GM12878 (cell line): ENCODE results near the gene DMPK. TPM values are rescaled to one million over a fixed set of nuclear protein-coding genes. Genes with fewer than 3 reads are reported as not detected.

Experiments used
- ATAC-seq: fragments of 200-7000 bp; cut with Tn5 transposase; 3 replicates; pipeline ENCODE4 v1.9.1; 2020; ENCODE audit warnings: mild to moderate bottlenecking, moderate library complexity
- BruUV-seq: library from RNA; stranded (reverse); fragments of 400-500 nt; replicated peaks from 2 replicates; lab custom pipeline; 2021; lab: Mats Ljungman, UMichigan
- CTCF ChIA-PET: fragments of 300-600 bp; sonication (Branson Sonifier 250); formaldehyde crosslinking; extraction: SDS; loops from one replicate; lab custom pipeline; 2021; ENCODE audit warnings: inconsistent platforms; lab: Yijun Ruan, JAX
- POLR2A ChIA-PET: fragments of 350-600 bp; formaldehyde crosslinking; extraction: SDS; loops from one replicate; lab custom pipeline; 2021; ENCODE audit warnings: inconsistent platforms; lab: Charles Lee
- RAD21 ChIA-PET: fragments of 300-600 bp; sonication (Branson Sonifier 250); formaldehyde crosslinking; loops from one replicate; lab custom pipeline; 2023; ENCODE audit warnings: antibody characterized with exemption; ENCODE audit not compliant: unreplicated experiment; lab: Charles Lee
- SMC1A ChIA-PET: fragments of 300-600 bp; sonication (Branson Sonifier 250); formaldehyde crosslinking; loops from one replicate; lab custom pipeline; 2023; ENCODE audit not compliant: unreplicated experiment, uncharacterized antibody; lab: Charles Lee
- DNase-seq: peaks from one replicate; pipeline ENCODE4 v3.0.0-alpha.2; 2011; ENCODE audit warnings: low read depth, low spot score
- FAIRE-seq: peaks from 3 replicates; lab custom pipeline; 2011; peaks lifted over from hg19 to GRCh38; lab: Jason Lieb, UNC
- H2AFZ ChIP-seq: 2 replicates; pipeline ENCODE4 v1.6.0; 2011; ENCODE audit warnings: low read depth, low read length, control low read depth; ENCODE audit not compliant: control insufficient read depth
- H3K27ac ChIP-seq: 2 replicates; pipeline ENCODE4 v1.5.1; 2011; ENCODE audit warnings: control low read depth; ENCODE audit not compliant: control insufficient read depth, insufficient read depth
- H3K27me3 ChIP-seq, 2 experiments: replicated peaks in 1 of 2; 2 replicates each; pipeline versions ENCODE4 v1.6.0 to v1.6.1; 2011; ENCODE audit warnings: low read length in 1 of 2; ENCODE audit not compliant: control insufficient read depth in 2 of 2, insufficient read depth in 2 of 2
- H3K36me3 ChIP-seq, 2 experiments: 2 replicates each; pipeline ENCODE4 v1.5.1; 2011; ENCODE audit warnings: low read length in 1 of 2; ENCODE audit not compliant: control insufficient read depth in 2 of 2, insufficient read depth in 2 of 2
- H3K4me1 ChIP-seq: 2 replicates; pipeline ENCODE4 v1.6.1; 2011; ENCODE audit warnings: mild to moderate bottlenecking, low read length, moderate library complexity, mixed read lengths; ENCODE audit not compliant: control insufficient read depth, insufficient read depth
- H3K4me2 ChIP-seq: 2 replicates; pipeline ENCODE4 v1.6.0; 2011; ENCODE audit warnings: control low read depth; ENCODE audit not compliant: control insufficient read depth, insufficient read depth
- H3K4me3 ChIP-seq: fragments of 200-600 bp; sonication (generic); 2 replicates; pipeline ENCODE4 v1.5.1; 2016
- H3K79me2 ChIP-seq: 2 replicates; pipeline ENCODE4 v1.6.0; 2011; ENCODE audit warnings: low read length; ENCODE audit not compliant: control insufficient read depth, insufficient read depth
- H3K9ac ChIP-seq: 2 replicates; pipeline ENCODE4 v1.8.0; 2011; ENCODE audit warnings: low read length, control low read depth, mixed read lengths; ENCODE audit not compliant: control insufficient read depth, insufficient read depth
- H3K9me3 ChIP-seq: replicated peaks from 3 replicates; pipeline ENCODE4 v1.5.1; 2011; ENCODE audit warnings: mild to moderate bottlenecking, low read length; ENCODE audit not compliant: control insufficient read depth, insufficient read depth
- H4K20me1 ChIP-seq: 2 replicates; pipeline ENCODE4 v1.6.0; 2011; ENCODE audit not compliant: control insufficient read depth, insufficient read depth
- CBX5 ChIP-seq: sonication (generic); IDR thresholded peaks from 2 replicates; pipeline ENCODE4 v1.6.1; 2016; ENCODE audit warnings: low read depth, moderate library complexity, mild to moderate bottlenecking, inconsistent platforms
- JUNB ChIP-seq: IDR thresholded peaks from 2 replicates; pipeline ENCODE4 v1.6.1; 2016; ENCODE audit warnings: antibody characterized with exemption, mild to moderate bottlenecking
- JUND ChIP-seq: IDR thresholded peaks from 2 replicates; pipeline ENCODE4 v1.6.1; 2012; ENCODE audit warnings: low read depth, mild to moderate bottlenecking, low read length, improper control_type of control experiment, moderate library complexity
- NR2C1 ChIP-seq: fragments of 450-650 bp; IDR thresholded peaks from 2 replicates; pipeline ENCODE4 v1.6.1; 2017; ENCODE audit warnings: antibody characterized with exemption, mild to moderate bottlenecking, moderate library complexity
- NRF1 ChIP-seq: conservative IDR thresholded peaks from 2 replicates; pipeline ENCODE4 v1.6.1; 2011; ENCODE audit warnings: mild to moderate bottlenecking, low read depth, low read length, improper control_type of control experiment
- SIN3A ChIP-seq: IDR thresholded peaks from 2 replicates; pipeline ENCODE4 v1.6.1; 2012; ENCODE audit warnings: low read depth, low read length, improper control_type of control experiment
- SPI1 ChIP-seq: IDR thresholded peaks from 2 replicates; pipeline ENCODE4 v1.6.1; 2011; ENCODE audit warnings: low read depth, mild to moderate bottlenecking, low read length, moderate library complexity, borderline replicate concordance; ENCODE audit not compliant: insufficient read depth
- WGBS: methylation state at CpG from one replicate; pipeline ENCODE4 v1.1.6; 2016; ENCODE audit warnings: low lambda C conversion rate; ENCODE audit not compliant: insufficient replicate concordance, insufficient coverage; ENCODE audit errors: missing lambda C conversion rate; 5-methylcytosine and 5-hydroxymethylcytosine counted together
- in situ Hi-C: fragments of 300-500 bp; cut with MboI; formaldehyde crosslinking; loops from 9 replicates; pipeline ENCODE4 v1.14.3; 2018; ENCODE audit warnings: mixed read lengths
- intact Hi-C: fragments of 100-400 bp; cut with micrococcal nuclease; formaldehyde crosslinking; loops from one replicate; pipeline ENCODE4 v1.14.2; 2022; ENCODE audit not compliant: unreplicated experiment
- polyA plus RNA-seq, 11 experiments: library from polyadenylated mRNA; depleted of rRNA in 4 of 11; unstranded in 6 of 11; stranded (reverse) in 5 of 11; fragments of >200 nt; fragmentation: Nextera tagmentation in 4 of 11; fragmentation: Illumina TruSeq in 1 of 11; extraction: Ambion mirVana in 4 of 11; extraction: Trizol in 1 of 11; gene quantifications; 1 replicate in 1 of 11; 2 replicates in 10 of 11; pipeline versions ENCODE4 v1.2.1 to v1.2.3, GENCODE V29; 2011 to 2016; ENCODE audit warnings: inconsistent platforms in 2 of 11, missing spikeins in 2 of 11, low read depth in 1 of 11
- total RNA-seq, 4 experiments: library from RNA; depleted of rRNA in 3 of 4; stranded (reverse); fragments of >200 nt in 3 of 4; fragmentation: Illumina TruSeq in 1 of 4; extraction: Trizol in 1 of 4; gene quantifications; 2 replicates each; pipeline versions ENCODE4 v1.2.1 to v1.2.3, GENCODE V29; 2013 to 2021
- TF ChIP-seq, protein P1 (sequence below): IDR thresholded peaks from 2 replicates; pipeline ENCODE4 v1.6.1; 2011; ENCODE audit warnings: mild to moderate bottlenecking, low read depth, low read length, moderate library complexity; ENCODE audit not compliant: insufficient replicate concordance
- TF ChIP-seq, protein P2 (sequence below): IDR thresholded peaks from 2 replicates; pipeline ENCODE4 v1.6.1; 2011; ENCODE audit warnings: borderline replicate concordance, low read depth, mild to moderate bottlenecking, moderate library complexity, low read length; ENCODE audit not compliant: insufficient read depth, poor library complexity, severe bottlenecking
- TF ChIP-seq, protein P3 (sequence below): IDR thresholded peaks from 2 replicates; pipeline ENCODE4 v1.6.1; 2011; ENCODE audit warnings: low read depth, low read length, improper control_type of control experiment, borderline replicate concordance

Gene DMPK
- total and polyA plus RNA-seq, 10 of the 15 experiments (the other 5 are each of a cell fraction or from before 2014, with no cell fraction given): 0.60 to 33.6 (median 5.2) TPM

DNA sequence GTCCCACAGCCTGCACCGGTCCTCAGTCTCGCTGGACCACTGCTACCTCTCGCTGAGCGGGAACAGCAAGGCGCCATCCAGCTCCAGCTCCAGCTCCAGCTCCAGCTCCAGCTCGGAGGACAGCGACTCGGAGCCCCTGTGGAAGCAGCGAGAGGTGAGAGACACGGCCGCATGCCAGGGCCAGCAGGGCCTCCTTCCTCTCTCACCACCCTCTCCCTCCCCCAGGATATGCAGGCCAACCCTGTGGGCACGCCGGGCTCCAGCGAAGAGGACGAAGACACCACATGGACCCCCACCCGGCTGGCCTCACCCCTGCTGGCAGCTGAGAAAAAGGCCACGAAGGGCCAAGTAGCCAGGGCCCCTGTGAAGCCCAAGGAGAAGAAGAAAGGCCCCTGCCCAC, 20.6 kb downstream of the DMPK start:
- in situ Hi-C loops: no loop called here
- H3K27ac ChIP-seq: no peak overlapping the region
- H3K4me1 ChIP-seq: no peaks in the 10 kb centered on the region
- no peaks in the 10 kb centered on the region for H3K27me3 ChIP-seq
- H3K4me3 ChIP-seq: no peak overlapping the region
- ChIA-PET CTCF (interaction anchor here (0.6 to 1.8 kb wide), 2 partner anchors 7 to 36 kb away, joined by 4 to 7 read pairs; partner anchors contain the start of gene SIX5), POLR2A (interaction anchor here (0.6 kb wide), 1 partner anchor 18 kb away, joined by 4 read pairs; no protein-coding TSS in a partner anchor), SMC1A (no interaction called here), RAD21 (no interaction called here)
- BruUV-seq: no TSS peak
- H4K20me1 ChIP-seq: no peaks in the 10 kb centered on the region
- 73% methylated on average over 15 of the region's 17 CpGs for WGBS
- no peaks in the 10 kb centered on the region for H3K9me3 ChIP-seq
- no peak for TF ChIP-seq NRF1
- TF ChIP-seq JUNB: no peak
- TF ChIP-seq CBX5: no peak
- no peak for TF ChIP-seq SPI1
- TF ChIP-seq SIN3A: no peak
- no peak for TF ChIP-seq NR2C1
- TF ChIP-seq, protein P1, sequence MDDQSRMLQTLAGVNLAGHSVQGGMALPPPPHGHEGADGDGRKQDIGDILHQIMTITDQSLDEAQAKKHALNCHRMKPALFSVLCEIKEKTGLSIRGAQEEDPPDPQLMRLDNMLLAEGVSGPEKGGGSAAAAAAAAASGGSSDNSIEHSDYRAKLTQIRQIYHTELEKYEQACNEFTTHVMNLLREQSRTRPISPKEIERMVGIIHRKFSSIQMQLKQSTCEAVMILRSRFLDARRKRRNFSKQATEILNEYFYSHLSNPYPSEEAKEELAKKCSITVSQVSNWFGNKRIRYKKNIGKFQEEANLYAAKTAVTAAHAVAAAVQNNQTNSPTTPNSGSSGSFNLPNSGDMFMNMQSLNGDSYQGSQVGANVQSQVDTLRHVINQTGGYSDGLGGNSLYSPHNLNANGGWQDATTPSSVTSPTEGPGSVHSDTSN: no peak
- no peak overlapping the region for H3K9ac ChIP-seq
- H2AFZ ChIP-seq: no peak overlapping the region
- intact Hi-C loops: no loop called here
- no peaks in the 10 kb centered on the region for H3K79me2 ChIP-seq
- no peak overlapping the region for H3K4me2 ChIP-seq
- ATAC-seq (no peak), FAIRE-seq (no peak), DNase-seq (no peak)
- no peaks in the 10 kb centered on the region for H3K36me3 ChIP-seq

DNA sequence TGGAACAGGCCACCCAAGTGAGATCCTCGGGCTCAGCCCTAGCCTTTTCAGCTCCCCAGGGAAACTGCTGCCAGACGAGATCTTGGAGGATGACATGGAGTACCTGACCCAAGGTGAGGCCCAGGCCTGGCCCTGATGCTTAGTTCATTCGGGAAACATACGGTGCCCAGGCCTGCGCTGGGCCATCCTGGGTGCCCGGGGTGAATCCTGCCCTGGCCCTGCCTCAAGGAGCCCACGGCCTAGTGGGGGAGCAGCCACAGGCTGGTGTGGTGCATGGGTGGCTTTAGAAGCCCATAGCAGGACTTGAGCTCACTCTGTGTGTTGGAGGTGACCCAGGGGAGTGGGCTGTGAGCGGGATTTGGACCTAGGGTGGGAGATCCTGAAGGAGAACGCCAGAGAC, 23.4 kb downstream of the DMPK start:
- WGBS: 26% methylated on average over 9 of the region's 9 CpGs
- ChIA-PET POLR2A (no interaction called here), CTCF (no interaction called here), SMC1A (no interaction called here), RAD21 (interaction anchor here (1.2 kb wide), 1 partner anchor 10 kb away, joined by 3 read pairs; the partner anchor contains the start of gene SIX5)
- Histone ChIP-seq H3K27me3 (no peaks in the 10 kb centered on the region), H3K36me3 (no peaks in the 10 kb centered on the region), H3K4me3 (no peak overlapping the region), H2AFZ (no peak overlapping the region), H3K4me2 (no peak overlapping the region), H3K27ac (no peak overlapping the region), H3K9ac (no peak overlapping the region), H4K20me1 (no peaks in the 10 kb centered on the region), H3K9me3 (no peaks in the 10 kb centered on the region), H3K4me1 (no peaks in the 10 kb centered on the region), H3K79me2 (no peaks in the 10 kb centered on the region)
- ATAC-seq: no peak
- DNase-seq: no peak
- BruUV-seq: no TSS peak
- intact Hi-C loops: no loop called here
- no peak for FAIRE-seq
- in situ Hi-C loops: no loop called here
- TF ChIP-seq JUND: no peak
- TF ChIP-seq, protein P2, sequence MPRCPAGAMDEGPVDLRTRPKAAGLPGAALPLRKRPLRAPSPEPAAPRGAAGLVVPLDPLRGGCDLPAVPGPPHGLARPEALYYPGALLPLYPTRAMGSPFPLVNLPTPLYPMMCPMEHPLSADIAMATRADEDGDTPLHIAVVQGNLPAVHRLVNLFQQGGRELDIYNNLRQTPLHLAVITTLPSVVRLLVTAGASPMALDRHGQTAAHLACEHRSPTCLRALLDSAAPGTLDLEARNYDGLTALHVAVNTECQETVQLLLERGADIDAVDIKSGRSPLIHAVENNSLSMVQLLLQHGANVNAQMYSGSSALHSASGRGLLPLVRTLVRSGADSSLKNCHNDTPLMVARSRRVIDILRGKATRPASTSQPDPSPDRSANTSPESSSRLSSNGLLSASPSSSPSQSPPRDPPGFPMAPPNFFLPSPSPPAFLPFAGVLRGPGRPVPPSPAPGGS: no peak
- TF ChIP-seq, protein P3, sequence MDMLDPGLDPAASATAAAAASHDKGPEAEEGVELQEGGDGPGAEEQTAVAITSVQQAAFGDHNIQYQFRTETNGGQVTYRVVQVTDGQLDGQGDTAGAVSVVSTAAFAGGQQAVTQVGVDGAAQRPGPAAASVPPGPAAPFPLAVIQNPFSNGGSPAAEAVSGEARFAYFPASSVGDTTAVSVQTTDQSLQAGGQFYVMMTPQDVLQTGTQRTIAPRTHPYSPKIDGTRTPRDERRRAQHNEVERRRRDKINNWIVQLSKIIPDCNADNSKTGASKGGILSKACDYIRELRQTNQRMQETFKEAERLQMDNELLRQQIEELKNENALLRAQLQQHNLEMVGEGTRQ: no peak
